SHP77 treated with DMSO at 0.1 percent for 48 hours (cell line): ENCODE data around the gene ADSL.
"Not testable (repeated sequence)": the region's sequence is repeated elsewhere in the genome, so short reads cannot be mapped to it uniquely, and the experiment has no call there.

Experiments used
- DNase-seq: peaks from one replicate; lab custom pipeline; 2025; lab: John Stamatoyannopoulos, UW

Gene ADSL

DNA sequence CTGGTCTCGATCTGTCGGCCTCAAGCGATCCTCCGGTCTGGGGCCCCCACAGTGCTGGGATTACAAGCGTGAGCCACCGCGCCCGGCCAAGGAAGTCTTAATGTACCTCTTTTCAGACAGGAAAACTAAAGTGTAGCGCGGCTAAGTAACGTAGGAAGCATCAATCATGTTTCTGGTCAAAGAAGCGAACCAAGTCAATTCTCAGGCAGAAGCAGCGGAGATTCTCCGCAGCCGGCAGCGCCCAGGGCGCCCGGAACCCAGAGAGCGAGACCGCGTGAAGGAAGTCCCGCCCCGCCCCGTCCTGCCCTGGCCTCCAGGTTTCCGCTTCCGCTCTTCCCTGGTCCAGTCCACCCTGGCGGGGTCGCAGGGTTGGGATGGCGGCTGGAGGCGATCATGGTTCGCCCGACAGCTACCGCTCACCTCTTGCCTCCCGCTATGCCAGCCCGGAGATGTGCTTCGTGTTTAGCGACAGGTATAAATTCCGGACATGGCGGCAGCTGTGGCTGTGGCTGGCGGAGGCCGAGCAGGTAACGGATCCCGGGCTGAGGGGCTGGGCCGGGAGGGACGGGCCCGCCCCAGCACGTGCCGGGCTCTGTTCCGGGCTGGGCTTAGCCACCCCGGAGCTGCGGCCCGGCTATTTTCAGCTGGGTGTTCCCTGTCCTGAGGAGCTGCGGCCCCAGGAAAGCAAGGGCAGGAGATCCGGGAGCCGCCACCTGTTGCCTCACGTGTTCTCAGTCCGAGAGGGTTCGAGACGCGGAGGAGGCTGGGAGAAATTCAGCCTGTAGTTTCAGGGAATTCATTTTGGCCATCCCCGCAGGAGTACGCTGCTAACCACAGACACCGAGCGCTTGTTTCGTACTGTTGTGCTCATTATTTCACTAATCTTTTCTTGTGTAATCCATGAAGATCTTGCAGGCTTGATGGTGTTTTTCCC is at the start of gene ADSL:
Gene ADSL (plus strand): TSS at position 316 of the 934 bp plus-strand sequence. CDS start 59 bp downstream, at position 375.
- peak; percentile 49 for DNase-seq

DNA sequence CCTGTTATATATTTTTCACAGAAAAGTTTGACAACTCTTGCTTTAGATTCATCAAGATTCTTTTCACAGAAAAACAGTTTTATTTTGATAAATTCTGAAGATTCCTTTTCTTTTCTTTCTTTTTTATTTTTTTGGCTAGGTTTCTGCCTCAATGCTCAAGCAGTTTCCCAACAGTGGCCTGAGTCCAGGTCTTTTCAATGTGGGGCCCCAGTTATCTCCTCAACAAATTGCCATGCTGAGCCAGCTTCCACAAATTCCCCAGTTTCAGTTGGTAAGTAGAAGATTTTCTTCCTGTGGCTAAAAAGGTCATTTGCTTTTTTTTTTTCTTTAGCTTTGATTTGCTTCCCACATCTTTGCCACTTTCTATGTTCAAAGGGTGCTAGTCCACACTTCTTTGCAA is 46.0 kb upstream of the ADSL start:
- no peak for DNase-seq

DNA sequence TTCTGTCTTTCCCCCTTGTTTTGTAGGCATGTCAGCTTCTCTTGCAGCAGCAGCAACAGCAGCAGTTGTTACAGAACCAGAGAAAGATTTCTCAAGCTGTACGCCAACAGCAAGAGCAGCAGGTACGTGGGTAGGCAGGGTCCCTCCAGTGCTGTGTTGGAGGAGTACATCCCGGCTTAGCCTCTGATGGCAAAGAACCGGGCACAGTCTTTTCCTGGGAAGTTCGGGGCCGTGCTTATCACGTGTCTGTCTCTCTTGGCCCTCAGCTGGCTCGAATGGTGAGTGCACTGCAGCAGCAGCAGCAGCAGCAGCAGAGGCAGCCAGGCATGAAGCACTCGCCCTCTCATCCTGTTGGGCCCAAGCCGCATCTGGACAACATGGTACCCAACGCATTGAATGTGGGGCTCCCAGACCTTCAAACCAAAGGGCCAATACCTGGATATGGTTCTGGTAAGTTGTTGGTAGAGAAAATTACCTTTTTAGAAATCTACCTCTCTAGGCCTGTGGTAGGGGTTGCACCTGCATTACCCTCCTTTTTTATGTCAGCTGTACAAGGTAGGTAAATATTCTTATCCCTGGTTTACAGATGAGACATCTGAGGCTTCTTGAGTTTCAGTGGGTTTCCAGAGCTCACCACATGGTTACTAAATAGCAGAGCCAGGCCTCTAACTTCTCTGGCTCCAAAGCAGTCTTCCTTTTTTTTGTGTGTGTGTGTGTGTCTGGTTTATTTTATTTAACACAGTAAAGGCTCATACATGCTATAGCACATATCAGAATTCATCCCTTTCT is 45.2 kb upstream of the ADSL start:
- DNase-seq, result no peak

DNA sequence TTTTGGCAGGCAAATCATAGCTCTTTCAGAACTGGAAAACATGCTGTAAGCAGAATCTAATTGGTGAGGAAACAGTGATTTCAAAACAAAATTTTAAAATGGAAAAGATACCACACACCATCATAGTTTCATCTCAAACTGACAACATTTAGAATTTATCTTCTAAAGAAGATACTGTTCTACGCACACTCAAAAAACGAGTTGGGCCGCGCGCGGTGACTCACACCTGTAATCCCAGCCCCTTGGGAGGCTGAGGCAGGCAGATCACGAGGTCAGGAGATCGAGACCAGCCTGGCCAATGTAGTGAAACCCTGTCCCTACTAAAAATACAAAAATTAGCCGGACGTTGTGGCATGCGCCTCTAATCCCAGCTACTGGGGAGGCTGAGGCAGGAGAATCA is 44.2 kb upstream of the ADSL start:
- no peak for DNase-seq

DNA sequence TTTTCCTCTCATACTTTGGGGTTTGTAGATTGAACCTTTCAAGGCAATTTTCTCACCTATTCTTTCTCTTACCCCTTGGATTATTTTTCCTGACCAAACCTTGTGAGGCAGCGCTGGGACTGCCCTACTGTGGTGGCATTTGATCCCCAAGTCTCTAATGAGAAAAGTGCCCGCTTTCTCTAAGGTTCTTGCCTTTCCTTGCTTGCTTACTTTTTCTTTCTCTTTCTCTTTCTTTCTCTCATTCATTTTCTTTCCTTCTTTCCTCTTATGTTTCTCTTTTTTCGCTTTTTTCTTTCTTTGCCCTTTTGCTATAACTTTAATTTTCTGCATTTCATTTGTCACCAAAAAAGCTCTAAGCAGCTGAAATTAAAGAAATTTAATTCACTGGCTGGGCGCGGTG is 40.7 kb upstream of the ADSL start:
- no peak for DNase-seq

DNA sequence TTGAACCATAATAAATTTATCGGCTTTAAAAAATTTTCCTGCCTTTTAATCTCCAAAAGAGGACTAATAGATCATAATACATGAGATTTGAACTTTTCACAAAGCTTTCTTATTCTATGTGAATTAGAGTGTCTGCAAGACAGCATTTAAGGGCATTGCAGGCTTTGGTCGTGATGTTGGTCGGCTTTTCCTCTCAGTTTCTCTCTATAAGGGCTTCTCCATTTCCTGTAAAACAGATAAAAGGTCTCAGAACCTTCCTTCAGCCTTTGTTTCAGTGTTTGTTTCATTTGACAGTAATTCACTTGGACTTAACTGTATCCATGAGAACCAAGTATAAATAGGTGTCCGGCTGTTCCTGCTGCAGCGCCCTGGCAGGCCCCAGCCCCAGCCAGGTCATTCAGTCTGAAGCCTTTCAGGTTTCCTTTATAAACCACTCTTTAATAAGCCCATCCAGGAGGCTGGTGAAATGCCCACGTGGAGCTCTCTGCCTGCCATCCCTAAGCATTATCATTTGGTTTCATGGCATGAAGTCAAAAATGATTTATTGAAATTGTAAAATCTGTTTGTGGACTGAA is 37.2 kb upstream of the ADSL start:
- no peak for DNase-seq

DNA sequence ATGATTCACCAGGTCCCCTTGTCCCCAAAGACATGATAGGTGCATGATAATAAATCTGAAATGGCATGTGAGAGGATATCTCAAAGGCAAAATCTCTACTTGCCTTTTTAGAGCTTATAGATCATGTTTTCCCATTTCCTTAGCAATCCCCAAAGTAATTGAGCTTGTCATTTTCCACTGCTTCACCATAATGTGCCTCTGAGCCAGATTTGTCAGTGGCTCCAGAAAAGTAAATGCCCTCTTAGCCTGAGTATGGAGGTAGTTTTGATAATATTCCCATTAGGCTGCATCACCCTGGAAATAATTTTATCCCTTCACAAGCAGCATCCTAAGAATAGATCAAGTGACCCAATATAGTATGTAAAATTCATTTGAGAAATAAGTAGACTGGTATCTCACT is 36.7 kb upstream of the ADSL start:
- DNase-seq, result no peak

DNA sequence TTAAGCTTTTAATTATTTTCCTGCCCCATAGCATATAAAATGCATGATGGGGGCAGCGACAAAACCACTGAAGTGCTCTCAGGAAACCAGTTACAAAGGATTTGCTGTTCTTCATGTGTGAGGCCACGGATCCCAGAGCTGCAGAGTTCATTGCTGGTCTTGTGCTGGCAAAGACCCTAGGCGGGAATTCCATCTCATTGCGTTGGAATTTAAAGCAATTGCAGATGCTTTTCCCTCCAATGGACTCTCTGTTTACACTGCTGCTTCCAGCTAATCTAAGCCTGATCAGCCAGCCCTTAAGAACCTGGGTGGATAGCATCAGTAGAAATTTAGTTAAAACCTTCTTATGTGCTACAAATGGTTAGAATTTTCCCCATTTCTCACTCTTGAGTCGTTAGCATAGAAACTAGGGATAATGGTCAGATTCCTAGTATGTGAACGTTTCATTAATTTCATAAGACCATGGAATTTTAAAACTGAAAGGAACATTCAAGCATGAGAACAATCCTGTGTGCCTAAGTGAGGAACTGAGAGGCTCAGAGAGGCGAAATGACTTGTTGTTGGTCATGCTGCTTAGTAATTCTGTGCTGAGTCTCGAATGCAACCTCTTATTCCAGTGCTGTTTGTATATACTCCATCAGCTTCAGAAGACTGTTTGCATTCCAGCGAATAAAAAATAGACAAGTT is 36.1 kb upstream of the ADSL start:
- DNase-seq, result no peak

DNA sequence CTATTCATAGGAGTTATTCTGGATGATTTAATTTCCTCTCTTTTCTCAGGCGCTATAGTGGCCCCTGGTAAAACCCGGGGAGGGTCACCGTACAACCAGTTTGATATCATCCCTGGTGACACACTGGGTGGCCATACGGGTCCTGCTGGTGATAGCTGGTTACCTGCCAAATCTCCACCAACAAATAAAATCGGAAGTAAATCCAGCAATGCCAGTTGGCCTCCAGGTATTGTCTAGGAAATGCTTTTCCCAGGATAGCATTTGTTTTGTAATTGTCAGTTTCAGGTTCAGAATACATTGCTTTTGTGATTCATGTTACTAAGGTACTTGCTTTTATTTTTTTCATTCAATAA is 35.6 kb upstream of the ADSL start:
- DNase-seq, result no peak

DNA sequence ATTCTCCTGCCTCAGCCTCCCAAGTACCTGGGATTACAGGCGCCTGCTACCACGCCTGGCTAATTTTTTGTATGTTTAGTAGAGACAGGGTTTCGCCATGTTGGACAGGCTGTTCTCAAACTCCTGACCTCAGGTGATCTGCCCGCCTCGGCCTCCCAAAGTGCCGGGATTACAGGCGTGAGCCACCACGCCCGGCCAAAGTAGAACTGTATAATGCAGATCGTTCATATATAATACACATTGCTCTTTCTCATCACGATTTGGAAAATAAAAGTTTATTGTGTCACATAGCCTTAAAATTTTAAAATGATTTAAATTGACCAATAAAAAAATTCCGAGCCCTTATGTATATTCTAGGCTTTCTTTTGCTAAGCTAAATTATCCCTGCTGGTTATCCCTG is 34.7 kb upstream of the ADSL start:
- not testable (repeated sequence) for DNase-seq

DNA sequence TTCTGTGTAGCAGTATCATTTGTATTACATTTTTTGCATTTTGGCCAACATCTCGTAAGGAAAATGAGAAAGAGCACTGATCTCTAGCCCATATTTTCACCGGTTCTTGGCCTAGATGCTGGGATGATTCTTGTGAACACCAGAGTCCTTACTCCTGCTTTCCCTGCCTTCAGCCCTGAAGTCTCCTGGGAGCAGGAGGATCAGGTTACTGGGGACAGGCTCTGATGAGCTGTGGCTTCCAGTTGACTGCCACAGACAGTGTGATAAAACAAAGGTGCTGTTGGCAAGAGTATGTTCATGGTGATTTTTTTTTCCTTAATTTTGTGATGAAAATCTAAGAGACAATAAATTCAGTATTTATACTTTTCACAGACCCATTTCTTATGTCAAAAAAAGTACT is 34.2 kb upstream of the ADSL start:
- DNase-seq, result no peak

DNA sequence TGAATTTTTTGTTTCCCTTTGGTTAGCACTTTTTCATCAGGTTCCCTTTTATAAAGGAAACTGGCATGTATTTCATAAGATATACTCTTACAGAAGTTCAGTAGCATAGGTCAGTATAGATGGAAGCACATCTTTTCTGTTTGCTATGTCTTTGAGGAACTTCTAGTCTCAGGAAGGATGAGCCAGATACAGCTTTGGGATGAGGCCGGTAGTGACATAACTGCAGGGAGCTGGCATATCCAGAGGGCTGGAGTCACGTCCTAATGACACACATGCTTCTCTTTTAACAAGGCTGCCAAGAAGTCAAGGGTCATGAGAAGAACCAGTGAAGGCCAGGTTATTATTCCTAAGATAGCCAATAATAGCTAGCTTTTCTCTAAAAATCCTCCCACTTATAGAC is 33.3 kb upstream of the ADSL start:
- no peak for DNase-seq

DNA sequence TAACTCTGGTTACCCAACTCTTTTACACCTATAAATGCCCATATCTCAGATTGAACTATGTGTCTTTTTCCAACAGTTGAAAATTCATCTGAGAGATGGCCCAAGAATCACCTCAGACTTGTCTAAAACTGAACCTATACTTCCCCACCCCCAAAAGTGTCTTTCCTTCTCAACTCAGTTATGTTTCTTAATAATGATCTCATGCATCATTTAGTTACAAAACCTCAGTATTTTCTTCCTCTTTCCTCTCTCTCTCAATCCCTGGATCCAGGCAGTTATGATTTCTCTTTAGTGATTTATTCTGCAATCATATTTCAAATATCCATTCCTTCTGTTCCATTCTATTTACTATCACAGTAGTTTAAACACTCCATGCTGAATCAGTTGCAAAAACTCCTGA is 32.3 kb upstream of the ADSL start:
- DNase-seq, result no peak

DNA sequence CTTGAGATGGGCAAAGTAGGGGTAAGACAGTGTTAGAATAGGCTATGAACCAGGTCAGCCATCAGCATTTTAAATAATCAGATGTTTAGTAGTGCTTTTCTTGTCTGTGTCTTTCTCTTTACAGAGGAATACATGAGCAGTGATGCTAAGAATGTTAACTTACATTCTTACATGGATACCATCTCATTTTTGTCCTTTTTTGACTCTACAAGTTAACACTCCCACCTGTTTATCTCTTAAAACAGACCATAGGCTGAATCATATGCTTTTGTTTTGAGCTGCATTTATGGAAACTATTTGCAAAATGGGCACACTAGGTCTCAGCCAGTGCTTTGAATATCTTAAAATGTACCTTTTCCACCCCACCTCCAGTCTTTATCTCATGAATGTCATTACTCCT is 25.6 kb upstream of the ADSL start:
- DNase-seq, result no peak

DNA sequence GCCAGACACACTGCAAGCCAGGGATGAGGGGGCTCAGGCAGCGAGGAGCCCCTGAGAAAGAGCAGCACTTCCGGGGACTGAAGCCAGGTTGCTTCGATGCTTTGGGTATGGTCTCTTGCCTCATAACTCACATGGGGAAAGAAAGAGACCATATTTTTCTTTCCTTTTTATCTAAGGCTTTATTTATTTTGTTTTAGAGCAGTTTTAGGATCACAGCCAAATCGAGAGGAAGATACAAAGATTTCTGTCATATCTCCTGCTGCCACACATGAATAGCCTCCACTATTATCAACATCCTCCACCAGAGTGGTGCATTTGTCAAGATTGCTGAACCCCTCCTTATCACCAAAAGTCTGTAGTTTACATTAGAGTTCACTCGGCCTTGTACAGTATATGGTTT is 24.3 kb upstream of the ADSL start:
- no peak for DNase-seq

DNA sequence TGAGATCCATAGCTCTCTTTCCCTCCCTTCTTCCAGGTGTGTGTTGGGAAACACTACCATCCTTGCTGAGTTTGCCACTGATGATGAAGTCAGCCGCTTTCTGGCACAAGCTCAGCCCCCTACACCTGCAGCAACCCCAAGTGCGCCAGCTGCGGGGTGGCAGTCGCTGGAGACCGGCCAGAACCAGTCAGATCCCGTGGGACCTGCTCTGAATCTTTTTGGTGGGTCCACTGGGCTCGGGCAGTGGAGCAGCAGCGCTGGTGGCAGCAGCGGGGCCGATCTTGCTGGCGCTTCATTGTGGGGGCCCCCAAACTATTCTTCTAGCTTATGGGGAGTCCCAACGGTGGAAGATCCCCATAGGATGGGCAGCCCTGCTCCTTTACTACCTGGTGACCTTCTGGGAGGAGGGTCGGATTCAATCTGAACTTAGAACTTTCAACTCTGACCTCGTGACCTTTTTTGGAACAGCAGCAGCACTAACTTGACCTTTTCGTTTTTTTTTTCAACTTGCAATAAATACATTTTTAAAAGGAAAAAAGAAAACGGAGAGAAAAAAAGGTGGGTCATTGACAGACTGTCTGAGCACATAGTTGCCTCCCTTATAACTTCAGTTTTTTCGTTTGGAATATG is 23.4 kb upstream of the ADSL start:
- no peak for DNase-seq

DNA sequence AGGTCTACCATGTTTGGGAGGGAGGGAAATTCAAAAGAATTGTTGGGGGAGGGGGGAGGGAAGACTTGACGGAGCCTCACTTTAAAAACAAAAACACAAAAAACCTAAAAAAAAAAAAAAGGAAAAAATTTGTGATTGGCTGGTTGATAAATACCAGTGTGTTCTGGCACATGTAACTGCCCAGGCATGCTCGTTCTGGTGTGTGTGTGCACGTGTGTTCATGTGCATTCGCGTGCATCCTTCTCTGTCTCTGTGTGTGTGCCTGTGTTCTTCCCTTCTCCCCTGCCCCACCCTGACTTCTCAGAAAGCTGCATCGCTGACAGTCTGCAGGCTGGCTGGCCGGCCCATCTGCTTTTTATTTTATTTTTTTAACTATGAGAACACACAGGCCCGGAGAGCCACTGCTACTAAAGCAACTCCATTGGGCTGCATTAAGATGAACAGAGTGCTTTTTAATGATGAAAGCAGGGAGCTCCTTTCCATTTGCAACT is 22.6 kb upstream of the ADSL start:
- no peak for DNase-seq

DNA sequence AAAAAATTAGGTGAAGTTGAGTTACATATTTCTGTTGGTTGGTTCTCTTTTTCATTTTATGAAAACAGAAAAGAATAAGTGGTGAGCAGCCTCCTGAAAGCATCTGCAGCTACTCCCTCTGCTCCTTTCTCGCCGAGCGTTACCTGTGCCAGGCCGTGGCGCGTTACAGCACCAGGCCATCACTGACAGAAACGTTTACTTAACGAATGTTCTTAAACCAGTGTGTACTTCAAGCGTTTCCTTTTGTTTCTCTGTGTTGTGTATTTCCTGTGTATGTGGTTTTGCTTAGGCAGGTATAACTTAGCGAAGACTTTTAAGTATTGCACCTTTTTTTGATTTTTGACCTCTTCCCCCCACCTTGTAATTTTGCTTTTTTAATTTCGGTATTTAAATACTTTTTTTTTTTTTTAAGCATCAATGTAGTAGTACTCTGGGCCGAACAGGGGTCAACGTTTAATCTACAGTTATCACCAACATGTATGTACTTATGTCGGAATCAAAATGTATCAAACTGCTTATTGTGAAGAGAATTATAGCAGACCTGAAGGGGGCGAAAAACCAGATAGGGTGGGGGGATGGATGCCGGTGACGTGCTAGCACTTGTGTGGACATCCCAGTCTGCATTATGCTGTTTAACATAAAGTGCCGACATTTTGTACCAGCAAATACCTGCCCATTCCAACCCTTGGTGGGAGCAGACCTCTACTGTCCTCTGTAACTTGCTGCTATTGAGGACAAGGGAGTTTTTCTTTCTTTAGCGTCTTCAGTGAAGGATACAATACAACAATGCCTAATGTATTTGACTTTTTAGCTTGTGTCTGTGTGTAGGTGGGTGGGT is 21.6 kb upstream of the ADSL start:
- no peak for DNase-seq

DNA sequence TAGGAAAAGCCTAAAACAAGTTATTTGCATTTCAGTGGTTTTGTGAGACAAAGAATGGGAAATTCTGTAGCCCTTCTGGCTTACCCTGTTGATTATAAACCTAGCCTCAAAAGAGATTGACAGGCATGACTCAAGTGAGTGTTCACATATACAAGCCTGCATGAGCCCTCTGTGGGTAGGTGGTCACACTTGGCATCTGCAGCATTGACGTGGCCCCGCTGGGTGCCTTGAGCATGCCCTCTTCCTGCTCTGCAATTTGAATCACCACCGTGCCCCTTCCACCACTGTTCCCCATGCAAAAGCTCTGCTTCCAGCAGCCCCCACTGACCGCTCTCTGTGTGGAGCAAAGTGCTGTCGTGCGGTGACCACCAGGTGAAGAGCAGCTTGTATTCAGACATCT is 21.0 kb upstream of the ADSL start:
- DNase-seq, result no peak

DNA sequence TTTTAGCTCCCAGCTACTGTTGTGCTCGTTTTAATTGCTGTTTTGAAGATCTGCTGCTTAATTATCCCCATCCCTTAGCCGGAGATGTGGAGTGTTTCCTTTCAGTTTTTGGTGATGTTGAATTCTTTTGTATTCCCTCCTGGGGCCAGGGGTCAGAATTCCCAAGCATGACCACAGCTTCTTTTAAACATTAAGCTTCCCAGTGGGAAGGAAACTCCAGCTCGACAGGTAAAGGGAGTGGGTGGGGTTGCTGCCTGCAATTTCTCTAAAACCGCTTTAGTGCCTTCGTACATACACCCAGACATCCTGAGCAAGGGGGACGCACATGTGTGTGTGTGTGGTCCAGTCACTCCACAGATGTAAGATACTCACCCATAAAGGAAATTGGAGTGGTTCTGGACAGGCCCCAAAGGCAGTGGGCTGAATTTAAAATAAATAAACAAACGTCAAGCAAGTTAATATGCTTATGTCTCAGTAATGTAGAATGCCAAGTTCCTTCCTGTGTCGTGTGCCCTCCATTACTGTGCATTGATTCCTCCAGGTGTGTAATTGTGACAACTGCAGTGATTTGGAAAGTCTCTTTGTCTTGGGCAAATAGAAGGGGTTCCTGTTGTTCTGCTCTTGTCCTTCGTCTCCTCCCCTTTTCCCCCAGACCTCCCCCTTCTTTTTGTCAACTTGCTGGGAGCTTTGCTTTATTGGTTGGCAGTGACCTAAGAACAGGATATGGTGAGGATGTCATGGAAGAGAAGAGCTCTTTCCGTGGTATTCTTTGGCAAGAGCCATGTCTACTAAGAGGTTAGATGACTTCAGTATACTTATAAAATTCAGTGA is 19.2 kb upstream of the ADSL start:
- no peak for DNase-seq
